ENCODE results near the gene RNASE13.
"Not testable (repeated sequence)": the region's sequence is repeated elsewhere in the genome, so short reads cannot be mapped to it uniquely, and the experiment has no call there.

The RNASE13 gene

GRCh38 chr14:21019366-21019765 is 15.2 kb downstream of the RNASE13 start:
- DNase-seq = no peak

- DNase-seq = no peak
These were observed 15.8 kb downstream of the RNASE13 start for GRCh38 chr14:21018781-21019180.

- no peak for DNase-seq
These were observed 16.3 kb downstream of the RNASE13 start for GRCh38 chr14:21018286-21018685.

- no peak for DNase-seq
These were observed 16.9 kb downstream of the RNASE13 start for GRCh38 chr14:21017528-21018245.

- DNase-seq = no peak
These were observed 18.0 kb downstream of the RNASE13 start for GRCh38 chr14:21016413-21017190.

GRCh38 chr14:21015312-21015711 is 19.3 kb downstream of the RNASE13 start:
- no peak for DNase-seq

GRCh38 chr14:21014761-21015190 is 19.8 kb downstream of the RNASE13 start:
- DNase-seq = peak; percentile 89

- DNase-seq = no peak
These were observed 23.5 kb downstream of the RNASE13 start for GRCh38 chr14:21011136-21011535.

GRCh38 chr14:21009721-21010120 is 24.9 kb downstream of the RNASE13 start:
- DNase-seq = not testable (repeated sequence)

GRCh38 chr14:21003788-21004346 is 30.7 kb downstream of the RNASE13 start:
- no peak for DNase-seq

- no peak for DNase-seq
These were observed 33.4 kb downstream of the RNASE13 start for GRCh38 chr14:21001218-21001617.

GRCh38 chr14:20999591-20999990 is 35.0 kb downstream of the RNASE13 start:
- DNase-seq = no peak

GRCh38 chr14:20998674-20999366 is 35.8 kb downstream of the RNASE13 start, which contains the start of gene SLC39A2:
Gene SLC39A2, plus strand, starts transcription at chr14:20999293. Its CDS starts 154 bp downstream, at chr14:20999447.
- DNase-seq = no peak

GRCh38 chr14:20998139-20998538 is 36.5 kb downstream of the RNASE13 start:
- no peak for DNase-seq

- no peak for DNase-seq
These were observed 37.0 kb downstream of the RNASE13 start for GRCh38 chr14:20997564-20997963.

GRCh38 chr14:20997115-20997514 is 37.5 kb downstream of the RNASE13 start:
- no peak for DNase-seq

- no peak for DNase-seq
These were observed 38.1 kb downstream of the RNASE13 start for GRCh38 chr14:20996521-20996920.

- peak; percentile 100 for DNase-seq
These were observed 44.6 kb downstream of the RNASE13 start, which contains the start of gene METTL17 for GRCh38 chr14:20989787-20990600. Gene METTL17, plus strand, starts transcription at chr14:20989980. Its CDS starts 23 bp downstream, at chr14:20990003.

- DNase-seq = no peak
These were observed 45.2 kb downstream of the RNASE13 start for GRCh38 chr14:20989471-20989786.

GRCh38 chr14:20988717-20989470 is 45.7 kb downstream of the RNASE13 start:
- DNase-seq = no peak

GRCh38 chr14:20986811-20987210 is 47.8 kb downstream of the RNASE13 start:
- no peak for DNase-seq

GRCh38 chr14:20985650-20986049 is 49.0 kb downstream of the RNASE13 start:
- DNase-seq = not testable (repeated sequence)
